Osteoblast (primary cell): ENCODE results near the gene VRTN. TPM values are rescaled to one million over a fixed set of nuclear protein-coding genes. Genes with fewer than 3 reads are reported as not detected.

Experiments
- DNase-seq: peaks from one replicate; pipeline ENCODE4 v3.0.0; 2011; ENCODE audit warnings: low spot score, mixed read lengths; ENCODE audit not compliant: insufficient read length; ENCODE audit errors: missing footprints
- H2AFZ ChIP-seq: 2 replicates; pipeline ENCODE4 v1.6.0; 2011; ENCODE audit warnings: mild to moderate bottlenecking, low read length
- H3K27ac ChIP-seq: 2 replicates; pipeline ENCODE4 v1.5.1; 2011; ENCODE audit warnings: mild to moderate bottlenecking, low read depth, low read length, moderate library complexity
- H3K27me3 ChIP-seq: 2 replicates; pipeline ENCODE4 v1.6.0; 2012; ENCODE audit warnings: mild to moderate bottlenecking, control low read depth, inconsistent platforms, low read length, moderate library complexity; ENCODE audit not compliant: insufficient read depth
- H3K36me3 ChIP-seq: 2 replicates; pipeline ENCODE4 v1.5.1; 2011; ENCODE audit warnings: mild to moderate bottlenecking, low read length, control low read depth, moderate library complexity; ENCODE audit not compliant: insufficient read depth
- H3K4me1 ChIP-seq: 2 replicates; pipeline ENCODE4 v1.5.1; 2011; ENCODE audit warnings: mild to moderate bottlenecking, low read length, control low read depth, moderate library complexity; ENCODE audit not compliant: insufficient read depth
- H3K4me2 ChIP-seq: 2 replicates; pipeline ENCODE4 v1.6.0; 2011; ENCODE audit warnings: mild to moderate bottlenecking, low read length; ENCODE audit not compliant: insufficient read depth
- H3K4me3 ChIP-seq: fragments of 200-600 bp; sonication (generic); 3 replicates; pipeline ENCODE4 v1.5.1; 2012; ENCODE audit warnings: mild to moderate bottlenecking, low read length, inconsistent platforms; ENCODE audit not compliant: insufficient read depth
- H3K79me2 ChIP-seq: 2 replicates; pipeline ENCODE4 v1.6.0; 2012; ENCODE audit warnings: mild to moderate bottlenecking, low read length, control low read depth, inconsistent platforms; ENCODE audit not compliant: insufficient read depth
- H3K9me3 ChIP-seq: 2 replicates; pipeline ENCODE4 v1.5.1; 2011; ENCODE audit warnings: low read depth, low read length, control low read depth
- H4K20me1 ChIP-seq: 2 replicates; pipeline ENCODE4 v1.6.0; 2012; ENCODE audit warnings: mild to moderate bottlenecking, low read length, control low read depth; ENCODE audit not compliant: insufficient read depth
- CTCF ChIP-seq: IDR thresholded peaks from 2 replicates; pipeline ENCODE4 v1.5.1; 2011; ENCODE audit warnings: mild to moderate bottlenecking, low read depth, low read length, moderate library complexity; ENCODE audit errors: extremely low read depth
- total RNA-seq: library from RNA; depleted of rRNA; stranded (reverse); fragments of >200 nt; gene quantifications from 2 replicates; pipeline ENCODE4 v1.2.3, GENCODE V29; 2012

VRTN gene
- total RNA-seq, 1 donor, result not detected

- no peaks in the 10 kb centered on the region for H3K4me1 ChIP-seq
- DNase-seq, result peak; percentile 66
- H3K79me2 ChIP-seq, result no peaks in the 10 kb centered on the region
- no peaks in the 10 kb centered on the region for H3K9me3 ChIP-seq
- no peaks in the 10 kb centered on the region for H4K20me1 ChIP-seq
- no peak overlapping the region for H3K27ac ChIP-seq
- H3K4me2 ChIP-seq, result no peak overlapping the region
- H3K36me3 ChIP-seq, result no peaks in the 10 kb centered on the region
- no peak overlapping the region for H3K4me3 ChIP-seq
- no peak for TF ChIP-seq CTCF
- peaks cover 16% of the 10 kb centered on the region for H3K27me3 ChIP-seq
- no peak overlapping the region for H2AFZ ChIP-seq
Observed at GRCh38 chr14:74333909-74334308, 14.4 kb upstream of the VRTN start.

GRCh38 chr14:74346341-74346740, 1.9 kb upstream of the VRTN start:
- Histone ChIP-seq H3K4me3 (no peak overlapping the region), H3K4me2 (no peak overlapping the region), H2AFZ (no peak overlapping the region), H4K20me1 (no peaks in the 10 kb centered on the region), H3K79me2 (no peaks in the 10 kb centered on the region), H3K9me3 (no peaks in the 10 kb centered on the region), H3K27ac (no peak overlapping the region), H3K27me3 (peaks cover 21% of the 10 kb centered on the region), H3K36me3 (no peaks in the 10 kb centered on the region), H3K4me1 (no peaks in the 10 kb centered on the region)
- no peak for TF ChIP-seq CTCF
- no peak for DNase-seq

- H3K27ac ChIP-seq, result no peak overlapping the region
- no peak overlapping the region for H3K4me3 ChIP-seq
- no peaks in the 10 kb centered on the region for H4K20me1 ChIP-seq
- no peaks in the 10 kb centered on the region for H3K9me3 ChIP-seq
- H3K4me1 ChIP-seq, result no peaks in the 10 kb centered on the region
- no peak overlapping the region for H2AFZ ChIP-seq
- no peak for DNase-seq
- H3K36me3 ChIP-seq, result no peaks in the 10 kb centered on the region
- no peak for TF ChIP-seq CTCF
- no peak overlapping the region for H3K4me2 ChIP-seq
- no peaks in the 10 kb centered on the region for H3K79me2 ChIP-seq
- peaks cover 23% of the 10 kb centered on the region for H3K27me3 ChIP-seq
Observed at GRCh38 chr14:74347097-74347794, 1.0 kb upstream of the VRTN start.

GRCh38 chr14:74347795-74348100, 523 bp upstream of the VRTN start:
- Histone ChIP-seq H3K27ac (no peak overlapping the region), H3K36me3 (no peaks in the 10 kb centered on the region), H3K4me2 (no peak overlapping the region), H3K4me3 (no peak overlapping the region), H3K79me2 (no peaks in the 10 kb centered on the region), H3K4me1 (no peaks in the 10 kb centered on the region), H3K27me3 (peaks cover 28% of the 10 kb centered on the region), H3K9me3 (no peaks in the 10 kb centered on the region), H4K20me1 (no peaks in the 10 kb centered on the region), H2AFZ (no peak overlapping the region)
- no peak for DNase-seq
- no peak for TF ChIP-seq CTCF
